HG03108 (cell line): ENCODE data around the gene RAB5B.
"Not testable (repeated sequence)": the region's sequence is repeated elsewhere in the genome, so short reads cannot be mapped to it uniquely, and the experiment has no call there.

ENCODE experiments used
- ATAC-seq: cut with Tn5 transposase; IDR thresholded peaks from one replicate; pipeline ENCODE4 v1.9.1; 2021; ENCODE audit warnings: moderate library complexity; ENCODE audit not compliant: unreplicated experiment

Gene RAB5B

GRCh38 chr12:56013482-56013881 is 39.6 kb downstream of the RAB5B start:
- no peak for ATAC-seq

GRCh38 chr12:56014205-56014604 is 40.3 kb downstream of the RAB5B start:
- no peak for ATAC-seq

GRCh38 chr12:56017181-56017580 is 43.3 kb downstream of the RAB5B start:
- ATAC-seq = no peak

- ATAC-seq = no peak
These were observed 44.5 kb downstream of the RAB5B start for GRCh38 chr12:56018356-56018755.

GRCh38 chr12:56020423-56021184 is 46.7 kb downstream of the RAB5B start, which contains the start of gene IKZF4:
TSS of gene IKZF4 (plus strand) at chr12:56021043. CDS start at chr12:56021494, 451 bp downstream.
- ATAC-seq = no peak

GRCh38 chr12:56021889-56022497 is 48.1 kb downstream of the RAB5B start:
- ATAC-seq = no peak

GRCh38 chr12:56028511-56029165 is 54.8 kb downstream of the RAB5B start:
- no peak for ATAC-seq

GRCh38 chr12:56029166-56029519 is 55.3 kb downstream of the RAB5B start:
- no peak for ATAC-seq

- ATAC-seq = no peak
These were observed 55.9 kb downstream of the RAB5B start for GRCh38 chr12:56029666-56030293.

GRCh38 chr12:56031987-56032386 is 58.1 kb downstream of the RAB5B start:
- ATAC-seq = no peak

GRCh38 chr12:56034586-56035332 is 60.9 kb downstream of the RAB5B start:
- no peak for ATAC-seq

GRCh38 chr12:56037161-56037560 is 63.3 kb downstream of the RAB5B start:
- no peak for ATAC-seq

GRCh38 chr12:56038022-56038655 is 64.3 kb downstream of the RAB5B start:
- ATAC-seq = no peak

GRCh38 chr12:56040151-56040550 is 66.3 kb downstream of the RAB5B start:
- ATAC-seq = no peak

- no peak for ATAC-seq
These were observed 67.2 kb downstream of the RAB5B start for GRCh38 chr12:56040963-56041551.

GRCh38 chr12:56041552-56042429 is 67.9 kb downstream of the RAB5B start, which contains the start of gene RPS26:
TSS of gene RPS26 (plus strand) at chr12:56041918. CDS start at chr12:56042167, 249 bp downstream.
- ATAC-seq = peak; percentile 95

- not testable (repeated sequence) for ATAC-seq
These were observed 68.5 kb downstream of the RAB5B start for GRCh38 chr12:56042430-56042813.

GRCh38 chr12:56042843-56043242 is 69.0 kb downstream of the RAB5B start:
- ATAC-seq = no peak
